Gastroesophageal sphincter (tissue), 3 donors: ENCODE data around the gene DENND4C.
"Not testable (repeated sequence)": the region's sequence is repeated elsewhere in the genome, so short reads cannot be mapped to it uniquely, and the experiment has no call there.

Experiments used
- POLR2A ChIP-seq, 2 donors: fragments of 450-650 bp; IDR thresholded peaks; one replicate each; pipeline ENCODE4 v1.6.1; 2017; ENCODE audit warnings: antibody characterized with exemption in 2 of 2, mild to moderate bottlenecking in 2 of 2, moderate library complexity in 1 of 2
- POLR2AphosphoS5 ChIP-seq: sonication (generic); formaldehyde crosslinking; IDR thresholded peaks from one replicate; pipeline ENCODE4 v1.6.1; 2017; ENCODE audit warnings: antibody characterized with exemption
- TF ChIP-seq, protein P1 (sequence below), 4 experiments: fragments of 200-600 bp in 2 of 4; fragments of 450-650 bp in 2 of 4; sonication (generic) in 1 of 4; IDR thresholded peaks; one replicate each; pipeline ENCODE4 v1.5.1; 2017 to 2019; ENCODE audit warnings: antibody characterized with exemption in 4 of 4, mild to moderate bottlenecking in 2 of 4, moderate library complexity in 2 of 4

DNA sequence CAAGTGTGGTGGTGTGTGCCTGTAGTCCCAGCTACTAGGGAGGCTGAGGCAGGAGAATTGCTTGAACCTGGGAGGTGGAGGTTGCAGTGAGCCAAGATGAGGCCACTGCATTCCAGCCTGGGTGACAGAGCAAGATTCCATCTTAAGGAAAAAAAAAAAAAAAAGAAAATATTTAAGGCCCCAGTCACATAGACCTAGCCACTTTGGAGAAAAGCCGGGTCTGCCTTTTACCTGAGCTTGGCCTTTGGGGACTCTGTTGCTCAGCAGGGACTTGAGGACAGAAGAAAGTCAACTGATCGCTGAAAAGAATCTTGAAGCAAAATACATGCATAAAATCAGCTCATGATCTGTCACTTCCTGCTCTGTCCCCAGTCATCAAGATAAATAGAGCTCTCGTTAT, 183.0 kb downstream of the DENND4C start:
- not testable (repeated sequence) for TF ChIP-seq POLR2A (IDR thresholded peaks at IDR 0.05); POLR2AphosphoS5
- TF ChIP-seq, protein P1, sequence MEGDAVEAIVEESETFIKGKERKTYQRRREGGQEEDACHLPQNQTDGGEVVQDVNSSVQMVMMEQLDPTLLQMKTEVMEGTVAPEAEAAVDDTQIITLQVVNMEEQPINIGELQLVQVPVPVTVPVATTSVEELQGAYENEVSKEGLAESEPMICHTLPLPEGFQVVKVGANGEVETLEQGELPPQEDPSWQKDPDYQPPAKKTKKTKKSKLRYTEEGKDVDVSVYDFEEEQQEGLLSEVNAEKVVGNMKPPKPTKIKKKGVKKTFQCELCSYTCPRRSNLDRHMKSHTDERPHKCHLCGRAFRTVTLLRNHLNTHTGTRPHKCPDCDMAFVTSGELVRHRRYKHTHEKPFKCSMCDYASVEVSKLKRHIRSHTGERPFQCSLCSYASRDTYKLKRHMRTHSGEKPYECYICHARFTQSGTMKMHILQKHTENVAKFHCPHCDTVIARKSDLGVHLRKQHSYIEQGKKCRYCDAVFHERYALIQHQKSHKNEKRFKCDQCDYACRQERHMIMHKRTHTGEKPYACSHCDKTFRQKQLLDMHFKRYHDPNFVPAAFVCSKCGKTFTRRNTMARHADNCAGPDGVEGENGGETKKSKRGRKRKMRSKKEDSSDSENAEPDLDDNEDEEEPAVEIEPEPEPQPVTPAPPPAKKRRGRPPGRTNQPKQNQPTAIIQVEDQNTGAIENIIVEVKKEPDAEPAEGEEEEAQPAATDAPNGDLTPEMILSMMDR (IDR thresholded peaks at IDR 0.05), result not testable (repeated sequence)
